VCaP (cell line): ENCODE results near the gene KIRREL2.

ENCODE experiments used
- H3K27ac ChIP-seq: fragments of 450-650 bp; 2 replicates; pipeline ENCODE4 v1.5.1; 2017
- CTCF ChIP-seq: fragments of 450-650 bp; conservative IDR thresholded peaks from 2 replicates; pipeline ENCODE4 v1.5.1; 2017; ENCODE audit warnings: mild to moderate bottlenecking, moderate library complexity

The KIRREL2 gene

GRCh38 chr19:35846038-35846668, 10.6 kb upstream of the KIRREL2 start:
- H3K27ac ChIP-seq: peak overlapping the region; percentile 51
- TF ChIP-seq CTCF: peak; percentile 23; the same call in 1 of the 2 replicates

GRCh38 chr19:35847911-35848310, 8.8 kb upstream of the KIRREL2 start:
- no peak overlapping the region for H3K27ac ChIP-seq
- TF ChIP-seq CTCF: no peak

GRCh38 chr19:35848486-35848885, 8.2 kb upstream of the KIRREL2 start:
- no peak overlapping the region for H3K27ac ChIP-seq
- TF ChIP-seq CTCF: no peak

GRCh38 chr19:35848919-35849505, 7.7 kb upstream of the KIRREL2 start:
- TF ChIP-seq CTCF: no peak
- no peak overlapping the region for H3K27ac ChIP-seq

- TF ChIP-seq CTCF: peak; percentile 49
- H3K27ac ChIP-seq: no peak overlapping the region
Observed at GRCh38 chr19:35851213-35852028, 5.3 kb upstream of the KIRREL2 start.

GRCh38 chr19:35852029-35852780, 4.5 kb upstream of the KIRREL2 start, which contains the start of gene NPHS1:
Gene NPHS1, minus strand, starts transcription at chr19:35852504. Its CDS starts 667 bp downstream, at chr19:35851837.
- H3K27ac ChIP-seq: no peak within 1 kb of the TSS
- no peak for TF ChIP-seq CTCF
